ENCODE measurements around the gene CDK14. TPM values are rescaled to one million over a fixed set of nuclear protein-coding genes. Genes with fewer than 3 reads are reported as not detected.

Gene CDK14
- total RNA-seq, 2 experiments from 2014 or later, result 0.05 to 0.27 TPM

DNA sequence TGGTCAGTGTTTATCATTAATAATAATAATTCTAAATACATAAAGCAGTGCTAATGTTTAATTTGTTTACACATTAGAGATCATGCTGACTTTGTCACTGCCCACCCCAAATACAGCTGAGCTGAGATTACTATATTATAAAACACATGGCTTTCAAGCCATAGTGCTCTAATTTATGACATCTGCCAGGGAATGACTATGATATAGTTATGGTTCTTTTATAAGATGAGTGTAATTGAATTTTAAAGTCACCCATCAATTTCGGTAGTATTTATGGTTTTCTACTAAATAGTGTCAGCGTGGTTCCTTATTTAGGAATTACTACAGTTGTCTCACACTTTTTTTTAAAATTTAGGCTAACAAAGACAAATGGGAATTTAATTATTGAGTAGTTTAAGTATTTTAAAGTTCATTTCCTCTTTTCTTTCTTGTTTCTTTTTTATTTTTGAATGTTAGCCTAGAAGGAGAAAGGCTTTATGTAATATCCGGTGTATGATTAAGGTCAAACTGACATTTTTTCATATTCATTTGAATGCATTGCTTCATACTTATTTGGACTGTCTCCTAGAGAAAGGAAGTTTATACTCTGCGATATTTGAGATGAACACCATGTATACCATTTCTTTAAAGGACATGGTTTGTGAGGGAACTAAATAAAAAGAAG lies 3.9 kb downstream of the CDK14 start:
- Mint-ChIP-seq H3K27ac (no peak overlapping the region), H3K36me3 (ENCODE audit: low read depth) (no peaks in the 10 kb centered on the region), H3K27me3 (peaks cover 42% of the 10 kb centered on the region), H3K9me3 (no peaks in the 10 kb centered on the region), H3K4me3 (no peak overlapping the region), H3K4me1 (ENCODE audit: low read depth) (peaks cover 13% of the 10 kb centered on the region)
- ChIA-PET POLR2A (no interaction called here), CTCF (no interaction called here)
- no peak for TF ChIP-seq CTCF (IDR thresholded peaks at IDR 0.05)
- ATAC-seq (no peak), DNase-seq (no peak)
- intact Hi-C loops (cut with micrococcal nuclease), result no loop called here

DNA sequence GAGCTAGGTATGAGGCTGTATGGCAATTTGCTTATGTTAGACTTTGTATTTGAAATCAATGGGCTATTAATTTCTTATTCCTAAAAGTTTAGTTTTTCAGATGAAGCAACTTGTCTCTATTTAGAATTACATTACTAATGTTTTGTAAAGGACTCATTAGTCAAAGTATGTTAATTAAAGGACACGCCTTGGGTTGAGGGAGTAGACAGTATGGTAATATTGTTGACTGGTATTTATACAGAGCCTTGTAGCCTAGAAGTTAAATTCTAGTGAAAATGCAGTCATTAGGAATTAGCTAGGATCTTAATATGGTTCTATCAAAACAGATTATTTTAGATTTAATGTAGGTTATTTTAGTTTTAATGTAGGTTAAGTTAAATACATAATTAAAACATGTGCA lies 6.2 kb downstream of the CDK14 start:
- CTCF ChIA-PET, result interaction anchor here (1.6 kb wide), 1 partner anchor 27 kb away, joined by 6 read pairs; no protein-coding TSS in a partner anchor

DNA sequence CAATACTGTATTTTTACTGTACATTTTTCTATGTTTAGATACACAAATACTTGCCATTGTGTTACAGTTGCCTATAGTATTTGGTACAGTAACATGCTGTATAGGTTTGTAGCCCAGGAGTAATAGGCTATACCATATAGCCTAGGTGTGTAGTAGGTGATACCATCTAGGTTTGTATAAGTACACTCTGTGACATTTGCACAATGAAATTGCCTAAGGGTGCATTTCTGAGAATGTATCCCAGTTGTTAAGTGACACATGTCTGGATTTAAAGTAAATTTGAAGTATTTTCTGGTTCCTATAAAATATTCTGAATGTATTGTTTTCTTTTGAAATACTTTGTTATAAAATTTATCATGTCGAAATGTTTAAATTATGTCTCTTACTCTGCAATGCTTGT lies 7.2 kb downstream of the CDK14 start:
- H3K9me3 Mint-ChIP-seq, result no peaks in the 10 kb centered on the region
- ChIA-PET CTCF (interaction anchor here (1.6 kb wide), 1 partner anchor 26 kb away, joined by 6 read pairs; no protein-coding TSS in a partner anchor), POLR2A (no interaction called here)
- H3K27ac Mint-ChIP-seq, result no peak overlapping the region
- TF ChIP-seq CTCF (IDR thresholded peaks at IDR 0.05), result no peak
- intact Hi-C loops (cut with micrococcal nuclease), result no loop called here
- peaks cover 26% of the 10 kb centered on the region for H3K27me3 Mint-ChIP-seq
- no peaks in the 10 kb centered on the region for H3K36me3 Mint-ChIP-seq (ENCODE audit: low read depth)
- DNase-seq (no peak), ATAC-seq (no peak)
- no peaks in the 10 kb centered on the region for H3K4me1 Mint-ChIP-seq (ENCODE audit: low read depth)
- no peak overlapping the region for H3K4me3 Mint-ChIP-seq

More for the DNA sequence above, 6.2 kb downstream of the CDK14 start:
- ATAC-seq (no peak), DNase-seq (no peak)
- intact Hi-C loops (cut with micrococcal nuclease), result no loop called here
- no peak for TF ChIP-seq CTCF (IDR thresholded peaks at IDR 0.05)
- no peak overlapping the region for H3K4me3 Mint-ChIP-seq
- H3K36me3 Mint-ChIP-seq (ENCODE audit: low read depth), result no peaks in the 10 kb centered on the region
- no peaks in the 10 kb centered on the region for H3K9me3 Mint-ChIP-seq
- H3K27ac Mint-ChIP-seq, result no peak overlapping the region
- POLR2A ChIA-PET, result no interaction called here
- H3K4me1 Mint-ChIP-seq (ENCODE audit: low read depth), result peaks cover 2% of the 10 kb centered on the region
- peaks cover 34% of the 10 kb centered on the region for H3K27me3 Mint-ChIP-seq

GRCh38 chr7:90604383-90604782 lies 8.3 kb downstream of the CDK14 start:
- Mint-ChIP-seq H3K4me1 (ENCODE audit: low read depth) (no peaks in the 10 kb centered on the region), H3K27me3 (peaks cover 20% of the 10 kb centered on the region), H3K27ac (no peak overlapping the region), H3K4me3 (no peak overlapping the region), H3K9me3 (no peaks in the 10 kb centered on the region), H3K36me3 (ENCODE audit: low read depth) (no peaks in the 10 kb centered on the region)
- ATAC-seq (no peak), DNase-seq (no peak)
- intact Hi-C loops (cut with micrococcal nuclease), result no loop called here
- ChIA-PET POLR2A (no interaction called here), CTCF (no interaction called here)
- no peak for TF ChIP-seq CTCF (IDR thresholded peaks at IDR 0.05)

- Mint-ChIP-seq H3K9me3 (no peaks in the 10 kb centered on the region), H3K36me3 (ENCODE audit: low read depth) (no peaks in the 10 kb centered on the region), H3K4me3 (no peak overlapping the region), H3K4me1 (ENCODE audit: low read depth) (no peaks in the 10 kb centered on the region), H3K27ac (no peak overlapping the region), H3K27me3 (peaks cover 16% of the 10 kb centered on the region)
- intact Hi-C loops (cut with micrococcal nuclease), result no loop called here
- ChIA-PET POLR2A (interaction anchor here (0.7 kb wide), 1 partner anchor 21 kb away, joined by 3 read pairs; no protein-coding TSS in a partner anchor), CTCF (no interaction called here)
- no peak for ATAC-seq
- TF ChIP-seq CTCF (IDR thresholded peaks at IDR 0.05), result no peak
- DNase-seq, result no peak
These were observed 8.9 kb downstream of the CDK14 start for GRCh38 chr7:90605055-90605454.
